Endothelial cell of umbilical vein (primary cell): Measurements from ENCODE around the gene PLXDC2. TPM values are rescaled to one million over a fixed set of nuclear protein-coding genes. Genes with fewer than 3 reads are reported as not detected.

Experiments
- BruUV-seq: library from RNA; stranded (reverse); fragments of 400-500 nt; replicated peaks from 2 replicates; lab custom pipeline; 2021; lab: Mats Ljungman, UMichigan
- CTCF ChIA-PET: fragments of 300-600, 350-600 bp; sonication (Branson Sonifier 250); formaldehyde crosslinking; loops from one replicate; lab custom pipeline; 2021; ENCODE audit warnings: antibody characterized with exemption, inconsistent platforms; lab: Charles Lee
- POLR2A ChIA-PET: fragments of 300-600, 350-600 bp; sonication (Branson Sonifier 250); formaldehyde crosslinking; loops from one replicate; lab custom pipeline; 2021; ENCODE audit warnings: antibody characterized with exemption, inconsistent platforms; lab: Charles Lee
- DNase-seq: peaks from one replicate; pipeline ENCODE4 v3.0.0-alpha.2; 2011; ENCODE audit warnings: low read depth, low spot score
- FAIRE-seq: peaks from 2 replicates; lab custom pipeline; 2011; peaks lifted over from hg19 to GRCh38; lab: Jason Lieb, UNC
- H2AFZ ChIP-seq: 2 replicates; pipeline ENCODE4 v1.6.0; 2012; ENCODE audit warnings: low read depth, low read length, control low read depth, inconsistent platforms
- H3K27ac ChIP-seq: 2 replicates; pipeline ENCODE4 v1.5.1; 2011; ENCODE audit warnings: low read depth, mild to moderate bottlenecking, control low read depth, low read length, moderate library complexity; ENCODE audit not compliant: insufficient read depth
- H3K27me3 ChIP-seq, 2 experiments: 2 replicates each; pipeline versions ENCODE4 v1.6.0 to v1.6.1; 2011; ENCODE audit warnings: low read length in 2 of 2, mixed read lengths in 1 of 2; ENCODE audit not compliant: control insufficient read depth in 2 of 2, insufficient read depth in 2 of 2
- H3K36me3 ChIP-seq, 2 experiments: 2 replicates in 1 of 2; 3 replicates in 1 of 2; pipeline ENCODE4 v1.5.1; 2011; ENCODE audit warnings: low read length in 2 of 2, mild to moderate bottlenecking in 1 of 2, moderate library complexity in 1 of 2; ENCODE audit not compliant: control insufficient read depth in 2 of 2, insufficient read depth in 2 of 2; ENCODE audit errors: extremely low read depth in 1 of 2
- H3K4me1 ChIP-seq: 3 replicates; pipeline ENCODE4 v1.5.1; 2011; ENCODE audit warnings: mild to moderate bottlenecking, low read length; ENCODE audit not compliant: control insufficient read depth, insufficient read depth; ENCODE audit errors: extremely low read depth
- H3K4me2 ChIP-seq: 2 replicates; pipeline ENCODE4 v1.6.1; 2011; ENCODE audit warnings: low read length, control low read depth, mixed read lengths; ENCODE audit not compliant: insufficient read depth
- H3K4me3 ChIP-seq, 3 experiments: fragments of 200-600 bp in 1 of 3; sonication (generic), shearing (Covaris generic) in 1 of 3; replicated peaks in 1 of 3; 2 replicates each; pipeline ENCODE4 v1.5.1; 2011 to 2016; ENCODE audit warnings: control low read depth in 3 of 3, low read length in 3 of 3, mild to moderate bottlenecking in 2 of 3, inconsistent platforms in 1 of 3, low read depth in 1 of 3, moderate library complexity in 1 of 3; ENCODE audit not compliant: insufficient read depth in 1 of 3
- H3K79me2 ChIP-seq: 2 replicates; pipeline ENCODE4 v1.6.0; 2012; ENCODE audit warnings: low read length, inconsistent platforms; ENCODE audit not compliant: control insufficient read depth, insufficient read depth
- H3K9ac ChIP-seq: replicated peaks from 2 replicates; pipeline ENCODE3; 2011; ENCODE audit warnings: low read length, control low read depth; ENCODE audit not compliant: insufficient read depth; ENCODE audit errors: extremely low read depth
- H3K9me1 ChIP-seq: replicated peaks from 3 replicates; pipeline ENCODE4 v1.6.0; 2011; ENCODE audit warnings: mild to moderate bottlenecking, low read length; ENCODE audit not compliant: control insufficient read depth, insufficient read depth; ENCODE audit errors: extremely low read depth
- H3K9me3 ChIP-seq: replicated peaks from 2 replicates; pipeline ENCODE4 v1.5.1; 2012; ENCODE audit warnings: low read length, inconsistent platforms; ENCODE audit not compliant: control insufficient read depth, insufficient read depth
- H4K20me1 ChIP-seq: replicated peaks from 2 replicates; pipeline ENCODE3; 2011; ENCODE audit warnings: mild to moderate bottlenecking, low read length; ENCODE audit not compliant: control insufficient read depth, insufficient read depth; ENCODE audit errors: extremely low read depth
- JUN ChIP-seq: IDR thresholded peaks from 2 replicates; pipeline ENCODE4 v1.6.1; 2011; ENCODE audit warnings: borderline replicate concordance, low read depth; ENCODE audit not compliant: insufficient read length, insufficient read depth
- MYC ChIP-seq: IDR thresholded peaks from one replicate; pipeline ENCODE4 v1.6.1; 2011; ENCODE audit warnings: mild to moderate bottlenecking, low read depth, low read length
- POLR2A ChIP-seq: IDR thresholded peaks from 2 replicates; pipeline ENCODE4 v1.6.1; 2012; ENCODE audit warnings: low read depth, mild to moderate bottlenecking, control low read depth, low read length
- POLR2AphosphoS5 ChIP-seq: IDR thresholded peaks from 2 replicates; pipeline ENCODE4 v1.6.1; 2012; ENCODE audit warnings: low read depth, mild to moderate bottlenecking, control low read depth, low read length, moderate library complexity; ENCODE audit not compliant: insufficient read depth
- dilution Hi-C: fragments of 300-500 bp; cut with MboI; formaldehyde crosslinking; loops from one replicate; pipeline ENCODE4 v1.15.0; 2019; ENCODE audit warnings: low sequenced_read_pairs; ENCODE audit not compliant: extremely low pct_ligation_motif_present
- intact Hi-C: fragments of 100-400 bp; cut with micrococcal nuclease; formaldehyde crosslinking; loops from one replicate; pipeline ENCODE4 v1.10.0; 2022
- polyA plus RNA-seq, 4 experiments: library from polyadenylated mRNA; depleted of rRNA in 3 of 4; stranded (reverse) in 3 of 4; unstranded in 1 of 4; fragments of >200 nt; gene quantifications; 2 replicates each; pipeline versions ENCODE4 v1.2.1 to v1.2.3, GENCODE V29; 2011 to 2012; ENCODE audit warnings: missing spikeins in 1 of 4
- total RNA-seq: library from RNA; stranded (reverse); gene quantifications from 2 replicates; pipeline ENCODE4 v1.2.3, GENCODE V29; 2021

The PLXDC2 gene
- total and polyA plus RNA-seq, 2 donors (not counting 3 experiments of a cell fraction or from before 2014, with no cell fraction given) = 0.32 to 1.2 TPM

DNA sequence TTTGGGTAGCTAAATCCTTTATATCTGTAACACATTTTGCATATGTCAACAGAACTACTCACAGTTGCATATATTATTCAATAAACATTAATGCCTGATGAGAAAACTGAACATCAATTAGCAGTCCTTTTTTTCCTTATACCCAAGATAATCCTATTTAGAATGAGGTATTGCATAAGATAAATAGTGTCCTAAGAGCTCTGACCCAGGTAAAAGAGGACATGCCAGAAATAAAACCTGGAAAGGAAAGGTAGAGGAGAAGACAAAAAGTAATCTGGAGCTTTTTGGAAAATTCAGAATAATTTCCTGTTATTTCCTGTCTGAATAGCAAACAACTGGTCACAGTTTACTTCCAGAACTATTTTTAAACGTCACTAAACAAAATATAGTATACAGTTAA is 204.4 kb downstream of the PLXDC2 start:
- no peak for DNase-seq
- no peak overlapping the region for H3K4me2 ChIP-seq
- TF ChIP-seq MYC = no peak
- TF ChIP-seq POLR2A = no peak
- no peak for TF ChIP-seq POLR2AphosphoS5

DNA sequence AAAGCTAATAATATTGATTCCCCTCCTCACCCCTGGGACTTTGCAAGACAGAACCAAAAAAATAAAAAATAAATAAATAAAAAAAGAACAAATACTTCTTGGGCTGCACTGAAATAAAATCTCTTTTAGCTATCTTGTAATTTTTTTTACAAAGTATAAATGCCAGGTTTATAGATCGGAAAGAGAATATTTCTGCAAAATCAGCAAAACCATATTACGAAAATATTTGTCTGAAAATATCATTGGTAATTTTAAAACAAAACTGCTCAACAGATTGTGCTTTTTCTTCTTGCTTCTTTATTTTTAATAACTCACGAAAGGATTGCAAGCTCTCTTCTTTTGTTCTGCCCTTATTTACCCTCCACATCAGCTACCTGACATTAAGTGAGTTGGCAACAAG is 213.3 kb downstream of the PLXDC2 start:
- no TSS peak for BruUV-seq
- dilution Hi-C loops = no loop called here

More for the DNA sequence above, 204.4 kb downstream of the PLXDC2 start:
- no peaks in the 10 kb centered on the region for H3K9me3 ChIP-seq
- H3K79me2 ChIP-seq = no peaks in the 10 kb centered on the region
- dilution Hi-C loops (no loop called here), intact Hi-C loops (no loop called here)
- no peaks in the 10 kb centered on the region for H4K20me1 ChIP-seq
- no peak overlapping the region for H3K4me3 ChIP-seq
- ChIA-PET POLR2A (no interaction called here), CTCF (no interaction called here)
- H2AFZ ChIP-seq = no peak overlapping the region
- H3K27ac ChIP-seq = no peak overlapping the region
- no peaks in the 10 kb centered on the region for H3K36me3 ChIP-seq
- no peak overlapping the region for H3K9ac ChIP-seq
- no peaks in the 10 kb centered on the region for H3K4me1 ChIP-seq
- H3K27me3 ChIP-seq = no peaks in the 10 kb centered on the region
- FAIRE-seq = no peak
- BruUV-seq = no TSS peak
- no peaks in the 10 kb centered on the region for H3K9me1 ChIP-seq

More for the DNA sequence above, 213.3 kb downstream of the PLXDC2 start:
- Histone ChIP-seq H3K79me2 (no peaks in the 10 kb centered on the region), H3K9ac (no peak overlapping the region), H3K27me3 (no peaks in the 10 kb centered on the region), H3K4me1 (no peaks in the 10 kb centered on the region), H3K9me3 (no peaks in the 10 kb centered on the region), H3K4me2 (no peak overlapping the region), H3K36me3 (no peaks in the 10 kb centered on the region), H3K9me1 (no peaks in the 10 kb centered on the region), H4K20me1 (no peaks in the 10 kb centered on the region), H3K27ac (no peak overlapping the region), H3K4me3 (no peak overlapping the region), H2AFZ (no peak overlapping the region)
- DNase-seq (no peak), FAIRE-seq (no peak)
- TF ChIP-seq JUN (no peak), MYC (no peak)
- CTCF ChIA-PET = no interaction called here
- intact Hi-C loops = no loop called here
- POLR2A ChIA-PET = no interaction called here
